DMS53 treated with DMSO at 0.1 percent for 48 hours (cell line): ENCODE data around the gene MDFIC.

Source experiments
- DNase-seq: peaks from one replicate; lab custom pipeline; 2025; ENCODE audit not compliant: unreplicated experiment; lab: John Stamatoyannopoulos, UW

The MDFIC gene

GRCh38 chr7:114988755-114989375 is 67.0 kb downstream of the MDFIC start:
- DNase-seq = no peak

- no peak for DNase-seq
Measured at GRCh38 chr7:114989531-114989930, 67.6 kb downstream of the MDFIC start.

- no peak for DNase-seq
Measured at GRCh38 chr7:114997487-114998404, 75.9 kb downstream of the MDFIC start.

GRCh38 chr7:115004121-115004520 is 82.2 kb downstream of the MDFIC start:
- peak; percentile 53 for DNase-seq

GRCh38 chr7:115005251-115005650 is 83.4 kb downstream of the MDFIC start:
- no peak for DNase-seq

- peak; percentile 79 for DNase-seq
Measured at GRCh38 chr7:115005953-115006352, 84.1 kb downstream of the MDFIC start.

- DNase-seq = no peak
Measured at GRCh38 chr7:115007751-115008150, 85.9 kb downstream of the MDFIC start.

- no peak for DNase-seq
Measured at GRCh38 chr7:115008465-115009114, 86.7 kb downstream of the MDFIC start.

- no peak for DNase-seq
Measured at GRCh38 chr7:115009139-115009538, 87.2 kb downstream of the MDFIC start.

GRCh38 chr7:115009736-115010440 is 88.0 kb downstream of the MDFIC start:
- DNase-seq = no peak

- no peak for DNase-seq
Measured at GRCh38 chr7:115010441-115010820, 88.5 kb downstream of the MDFIC start.

- no peak for DNase-seq
Measured at GRCh38 chr7:115013886-115014285, 92.0 kb downstream of the MDFIC start.

- no peak for DNase-seq
Measured at GRCh38 chr7:115014794-115015193, 92.9 kb downstream of the MDFIC start.

- no peak for DNase-seq
Measured at GRCh38 chr7:115015619-115016018, 93.7 kb downstream of the MDFIC start.

GRCh38 chr7:115019882-115020605 is 98.2 kb downstream of the MDFIC start:
- no peak for DNase-seq

GRCh38 chr7:115023219-115023618 is 101.3 kb downstream of the MDFIC start:
- DNase-seq = no peak

- no peak for DNase-seq
Measured at GRCh38 chr7:115024276-115024675, 102.4 kb downstream of the MDFIC start.

- no peak for DNase-seq
Measured at GRCh38 chr7:115032715-115033703, 111.1 kb downstream of the MDFIC start.

GRCh38 chr7:115033917-115034459 is 112.1 kb downstream of the MDFIC start:
- DNase-seq = no peak
